Fibroblast of skin of scalp (primary cell): ENCODE data around the gene DGKB.
"Not testable (repeated sequence)": the region's sequence is repeated elsewhere in the genome, so short reads cannot be mapped to it uniquely, and the experiment has no call there.

Experiments
- DNase-seq: peaks from one replicate; pipeline ENCODE4 v3.0.0-alpha.2; 2013

DGKB gene

GRCh38 chr7:14279065-14279871, 623.3 kb downstream of the DGKB start:
- not testable (repeated sequence) for DNase-seq

GRCh38 chr7:14275356-14275755, 627.2 kb downstream of the DGKB start:
- no peak for DNase-seq

- DNase-seq, result no peak
These were observed 631.1 kb downstream of the DGKB start for GRCh38 chr7:14271441-14271840.

GRCh38 chr7:14270099-14270498, 632.5 kb downstream of the DGKB start:
- no peak for DNase-seq

GRCh38 chr7:14260011-14260410, 642.5 kb downstream of the DGKB start:
- no peak for DNase-seq

- DNase-seq, result no peak
These were observed 643.7 kb downstream of the DGKB start for GRCh38 chr7:14258861-14259260.

GRCh38 chr7:14258441-14258840, 644.1 kb downstream of the DGKB start:
- DNase-seq, result no peak

GRCh38 chr7:14252458-14252857, 650.1 kb downstream of the DGKB start:
- DNase-seq, result no peak

GRCh38 chr7:14242175-14242574, 660.4 kb downstream of the DGKB start:
- no peak for DNase-seq

GRCh38 chr7:14236834-14237233, 665.7 kb downstream of the DGKB start:
- DNase-seq, result no peak

- no peak for DNase-seq
These were observed 667.5 kb downstream of the DGKB start for GRCh38 chr7:14235056-14235455.

- DNase-seq, result no peak
These were observed 668.6 kb downstream of the DGKB start for GRCh38 chr7:14233868-14234369.

- peak; percentile 10 for DNase-seq
These were observed 669.3 kb downstream of the DGKB start for GRCh38 chr7:14233076-14233867.

- DNase-seq, result peak; percentile 7
These were observed 673.5 kb downstream of the DGKB start for GRCh38 chr7:14229047-14229446.

GRCh38 chr7:14228341-14228740, 674.2 kb downstream of the DGKB start:
- DNase-seq, result peak; percentile 6

- no peak for DNase-seq
These were observed 676.4 kb downstream of the DGKB start for GRCh38 chr7:14226126-14226525.

GRCh38 chr7:14219125-14219524, 683.4 kb downstream of the DGKB start:
- DNase-seq, result no peak

- no peak for DNase-seq
These were observed 684.2 kb downstream of the DGKB start for GRCh38 chr7:14218338-14218737.

- no peak for DNase-seq
These were observed 692.6 kb downstream of the DGKB start for GRCh38 chr7:14209896-14210484.

- no peak for DNase-seq
These were observed 694.8 kb downstream of the DGKB start for GRCh38 chr7:14207711-14208110.

- DNase-seq, result no peak
These were observed 695.4 kb downstream of the DGKB start for GRCh38 chr7:14207138-14207537.

- no peak for DNase-seq
These were observed 696.4 kb downstream of the DGKB start for GRCh38 chr7:14206121-14206520.

- no peak for DNase-seq
These were observed 701.2 kb downstream of the DGKB start for GRCh38 chr7:14201353-14201752.
